GM12801 (cell line): Measurements from ENCODE around the gene TPD52L1.

Source experiments
- TF ChIP-seq, protein P1 (sequence below): IDR thresholded peaks from one replicate; pipeline ENCODE4 v1.5.1; 2011; ENCODE audit warnings: control low read depth; ENCODE audit not compliant: insufficient read length; ENCODE audit errors: extremely low read depth

Gene TPD52L1

DNA sequence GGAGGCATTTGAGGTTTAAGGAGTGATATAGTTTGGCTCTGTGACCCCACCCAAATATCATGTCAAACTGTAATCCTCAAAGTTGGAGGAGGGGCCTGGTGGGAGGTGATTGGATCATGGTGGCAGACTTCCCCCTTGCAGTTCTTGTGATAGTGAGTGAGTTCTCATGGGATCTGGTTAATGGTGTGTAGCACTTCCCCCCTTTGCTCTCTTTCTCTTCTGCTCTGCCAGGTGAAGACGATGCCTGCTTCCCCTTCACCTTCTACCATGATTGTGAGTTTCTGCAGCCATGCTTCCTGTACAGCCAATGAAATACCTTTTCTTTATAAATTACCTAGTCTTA lies 149.9 kb downstream of the TPD52L1 start:
- TF ChIP-seq, protein P1, sequence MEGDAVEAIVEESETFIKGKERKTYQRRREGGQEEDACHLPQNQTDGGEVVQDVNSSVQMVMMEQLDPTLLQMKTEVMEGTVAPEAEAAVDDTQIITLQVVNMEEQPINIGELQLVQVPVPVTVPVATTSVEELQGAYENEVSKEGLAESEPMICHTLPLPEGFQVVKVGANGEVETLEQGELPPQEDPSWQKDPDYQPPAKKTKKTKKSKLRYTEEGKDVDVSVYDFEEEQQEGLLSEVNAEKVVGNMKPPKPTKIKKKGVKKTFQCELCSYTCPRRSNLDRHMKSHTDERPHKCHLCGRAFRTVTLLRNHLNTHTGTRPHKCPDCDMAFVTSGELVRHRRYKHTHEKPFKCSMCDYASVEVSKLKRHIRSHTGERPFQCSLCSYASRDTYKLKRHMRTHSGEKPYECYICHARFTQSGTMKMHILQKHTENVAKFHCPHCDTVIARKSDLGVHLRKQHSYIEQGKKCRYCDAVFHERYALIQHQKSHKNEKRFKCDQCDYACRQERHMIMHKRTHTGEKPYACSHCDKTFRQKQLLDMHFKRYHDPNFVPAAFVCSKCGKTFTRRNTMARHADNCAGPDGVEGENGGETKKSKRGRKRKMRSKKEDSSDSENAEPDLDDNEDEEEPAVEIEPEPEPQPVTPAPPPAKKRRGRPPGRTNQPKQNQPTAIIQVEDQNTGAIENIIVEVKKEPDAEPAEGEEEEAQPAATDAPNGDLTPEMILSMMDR: no peak

DNA sequence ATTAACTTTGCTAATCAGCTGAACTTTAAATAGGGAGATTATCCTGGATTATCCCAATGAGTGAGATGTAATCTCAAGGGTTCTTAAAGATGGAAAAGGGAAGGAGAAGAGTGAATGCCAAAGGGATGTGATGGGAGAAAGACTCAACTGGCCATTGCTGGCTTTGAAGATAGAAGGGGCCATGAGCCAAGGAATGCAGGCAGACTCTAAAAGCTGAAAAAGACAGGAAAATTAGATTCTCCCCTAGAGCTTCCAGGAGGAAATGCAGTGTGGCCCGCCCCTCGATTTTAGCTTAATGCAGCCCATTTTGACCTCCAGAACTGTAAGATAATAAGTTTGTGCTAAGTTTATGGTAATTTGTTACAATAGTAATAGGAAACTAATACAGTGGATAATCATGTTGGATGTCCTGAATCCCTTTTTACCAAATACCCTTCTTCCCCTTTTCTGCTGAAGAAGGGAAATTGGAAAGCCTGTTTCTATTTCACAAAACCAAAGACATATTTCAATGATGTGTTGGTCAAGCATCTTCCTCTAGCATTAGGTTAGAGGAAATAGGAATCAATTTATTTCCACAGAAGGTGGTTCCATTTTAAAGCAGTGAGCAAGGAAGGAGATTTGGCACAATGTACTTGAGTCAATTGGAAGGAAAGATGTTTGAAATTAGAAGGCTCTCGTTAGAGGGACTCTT lies 151.5 kb downstream of the TPD52L1 start:
- TF ChIP-seq, protein P1: no peak

DNA sequence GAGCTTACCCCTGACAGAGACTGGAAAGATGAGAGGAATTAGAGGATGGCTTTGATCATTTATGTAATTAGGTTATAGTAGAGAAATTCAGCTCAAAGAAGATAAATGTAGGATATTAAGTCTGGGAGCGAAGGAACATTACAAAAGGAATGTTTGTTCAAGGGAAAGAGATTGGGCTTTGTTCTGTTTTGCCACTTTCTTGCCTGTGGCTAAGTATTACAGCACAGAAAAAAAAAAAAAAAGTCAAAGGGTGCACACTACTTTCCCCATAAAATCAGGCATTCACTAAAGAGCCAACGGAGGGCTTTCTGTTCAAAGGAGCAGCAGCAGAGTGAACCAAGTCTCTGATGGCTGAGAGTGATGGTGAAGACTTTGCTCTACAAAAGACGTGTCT lies 153.2 kb downstream of the TPD52L1 start:
- TF ChIP-seq, protein P1: no peak

DNA sequence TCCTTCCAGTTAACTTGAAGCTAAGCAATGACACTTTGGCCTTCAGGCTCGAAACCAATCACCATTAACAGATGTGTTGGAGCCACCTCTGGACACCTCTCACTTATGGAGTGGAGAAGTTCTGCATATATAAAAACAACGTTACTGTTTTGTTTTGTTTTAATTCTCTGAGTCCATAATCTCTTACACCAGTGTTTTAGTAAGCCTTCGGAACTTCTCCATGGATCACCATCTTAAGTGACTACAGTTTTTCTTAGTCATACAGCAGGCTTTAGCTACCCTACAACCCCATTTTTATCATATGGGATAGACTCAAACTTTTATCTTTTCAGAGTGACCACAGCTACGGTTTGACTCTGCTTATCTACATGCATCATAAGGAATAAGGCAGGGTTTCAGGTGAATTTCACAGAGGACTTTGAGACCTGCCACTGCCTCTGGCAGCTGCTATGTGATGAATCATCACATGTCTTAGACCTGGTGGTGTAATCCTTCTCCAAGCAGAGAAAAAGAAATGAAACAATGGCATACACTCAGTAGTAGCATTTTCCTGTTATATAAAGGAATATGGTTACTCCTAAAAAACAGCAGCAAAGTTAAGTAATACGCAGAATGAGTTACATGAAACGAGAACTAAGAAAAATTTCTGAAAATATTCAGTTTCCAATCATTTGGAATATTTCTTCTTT lies 153.7 kb downstream of the TPD52L1 start:
- TF ChIP-seq, protein P1: no peak

DNA sequence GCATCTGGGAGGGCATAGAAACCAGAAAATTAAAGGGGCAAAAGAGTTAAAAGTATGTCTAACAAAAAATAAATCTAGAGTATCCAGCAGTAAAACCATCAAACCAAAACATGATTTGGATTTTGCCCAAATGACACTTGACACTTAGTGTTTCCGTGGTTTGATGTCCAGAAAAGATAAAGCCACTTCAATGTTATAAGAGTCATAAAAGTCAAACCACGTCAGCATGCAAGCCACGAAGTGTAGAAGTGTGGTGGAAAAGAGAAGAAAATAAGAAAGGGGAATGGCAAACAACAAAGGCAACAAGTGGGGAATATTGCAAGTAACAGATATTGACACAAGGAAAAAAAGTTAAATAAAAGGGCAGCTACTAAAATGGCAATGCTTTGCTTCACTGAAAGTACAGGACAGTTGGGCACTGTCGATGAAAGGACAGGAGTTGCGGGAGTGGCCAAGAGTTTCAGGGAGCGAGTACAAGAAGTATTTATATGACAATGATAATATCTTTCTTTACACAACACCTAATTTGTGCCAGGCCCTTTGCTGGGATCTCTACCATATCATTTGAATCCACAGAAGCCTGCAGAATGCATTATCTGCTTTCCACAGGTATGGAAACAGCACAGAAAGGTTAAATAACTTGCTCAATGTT lies 154.5 kb downstream of the TPD52L1 start:
- TF ChIP-seq, protein P1: no peak

DNA sequence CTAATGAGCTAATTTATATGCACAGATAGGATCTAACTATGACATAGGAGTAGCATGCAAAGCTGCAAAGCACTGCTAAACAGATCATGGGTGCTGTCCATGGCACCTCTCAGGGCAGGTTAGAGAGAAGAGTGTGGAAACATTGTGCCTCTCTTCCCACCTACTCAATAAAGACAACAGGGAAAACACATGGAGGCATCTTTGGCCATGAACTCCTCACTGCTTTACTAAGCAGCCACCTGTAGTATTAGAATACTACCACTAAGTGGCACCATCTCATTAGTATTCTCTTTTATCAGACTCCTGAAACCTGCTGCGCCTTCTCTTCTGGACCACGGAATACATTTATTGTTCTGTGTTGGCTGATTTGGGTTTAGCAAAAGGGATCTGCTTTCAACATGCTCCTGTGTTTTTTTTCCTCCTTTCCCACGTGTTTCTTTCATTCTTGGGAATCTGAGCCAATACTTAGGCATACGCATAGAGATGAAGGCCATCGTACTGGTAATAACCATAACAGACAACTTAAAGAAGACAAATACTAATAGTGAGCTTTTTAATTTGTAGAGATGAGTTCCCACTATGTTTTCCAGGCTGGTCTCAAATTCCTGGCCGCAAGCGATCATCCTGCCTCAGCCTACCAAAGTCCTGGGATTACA lies 157.5 kb downstream of the TPD52L1 start:
- TF ChIP-seq, protein P1: no peak

DNA sequence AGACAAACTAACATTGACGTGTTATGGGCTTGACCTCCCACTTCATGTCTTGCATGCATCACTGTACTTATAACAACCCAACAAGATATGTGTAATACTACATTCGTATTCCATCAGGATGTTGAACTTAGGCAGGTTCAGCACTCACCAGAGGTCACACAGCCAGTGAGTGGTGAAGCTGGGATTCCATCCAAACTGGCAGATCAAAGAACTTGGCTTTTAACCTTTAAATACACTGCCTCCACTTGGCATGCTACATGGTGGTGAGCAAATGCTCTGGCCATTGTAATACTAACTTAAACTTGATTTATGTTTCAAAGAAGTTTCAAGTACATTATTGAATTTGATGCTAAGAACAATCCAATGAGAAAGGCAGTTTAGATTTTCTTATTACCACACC lies 158.9 kb downstream of the TPD52L1 start:
- TF ChIP-seq, protein P1: no peak
